ENCODE results near the gene EDARADD. TPM values are rescaled to one million over a fixed set of nuclear protein-coding genes. Genes with fewer than 3 reads are reported as not detected.
"Not testable (repeated sequence)": the region's sequence is repeated elsewhere in the genome, so short reads cannot be mapped to it uniquely, and the experiment has no call there.

EDARADD gene
- polyA plus RNA-seq, 1 donor = 0.66 TPM

- H3K9me3 ChIP-seq (ENCODE audit: control insufficient read depth, low read depth, low read length) = no peaks in the 10 kb centered on the region
- no peak for DNase-seq
- no peak overlapping the region for H3K27ac ChIP-seq (ENCODE audit: low read length)
- H3K4me1 ChIP-seq (ENCODE audit: control insufficient read depth, insufficient read depth, low read length) = peaks cover under 1% of the 10 kb centered on the region
- H3K27me3 ChIP-seq (ENCODE audit: control insufficient read depth, insufficient read depth, low read length) = peaks cover 17% of the 10 kb centered on the region
- no CpG with 5 or more reads among the region's 11 CpGs for WGBS (ENCODE audit: insufficient coverage, low lambda C conversion rate)
- no peak overlapping the region for H3K4me3 ChIP-seq (ENCODE audit: low read length)
- no peaks in the 10 kb centered on the region for H3K36me3 ChIP-seq (ENCODE audit: control insufficient read depth, insufficient read depth, low read length)
Observed at GRCh38 chr1:236495467-236496112, 101.5 kb downstream of the EDARADD start.

GRCh38 chr1:236497908-236498307 lies 103.8 kb downstream of the EDARADD start:
- H3K4me1 ChIP-seq (ENCODE audit: control insufficient read depth, insufficient read depth, low read length) = peaks cover 5% of the 10 kb centered on the region
- no peak overlapping the region for H3K4me3 ChIP-seq (ENCODE audit: low read length)
- no peaks in the 10 kb centered on the region for H3K9me3 ChIP-seq (ENCODE audit: control insufficient read depth, low read depth, low read length)
- peaks cover 13% of the 10 kb centered on the region for H3K27me3 ChIP-seq (ENCODE audit: control insufficient read depth, insufficient read depth, low read length)
- H3K27ac ChIP-seq (ENCODE audit: low read length) = no peak overlapping the region
- 100% methylated on average over 3 of the region's 6 CpGs for WGBS (ENCODE audit: insufficient coverage, low lambda C conversion rate)
- H3K36me3 ChIP-seq (ENCODE audit: control insufficient read depth, insufficient read depth, low read length) = no peaks in the 10 kb centered on the region
- DNase-seq = no peak

- no CpG with 5 or more reads among the region's 6 CpGs for WGBS (ENCODE audit: insufficient coverage, low lambda C conversion rate)
- peaks cover 3% of the 10 kb centered on the region for H3K27me3 ChIP-seq (ENCODE audit: control insufficient read depth, insufficient read depth, low read length)
- no peak overlapping the region for H3K4me3 ChIP-seq (ENCODE audit: low read length)
Observed at GRCh38 chr1:236501093-236501492, 107.0 kb downstream of the EDARADD start.

GRCh38 chr1:236502579-236502971 lies 108.5 kb downstream of the EDARADD start:
- H3K27me3 ChIP-seq (ENCODE audit: control insufficient read depth, insufficient read depth, low read length) = no peaks in the 10 kb centered on the region
- no peak for DNase-seq
- H3K4me3 ChIP-seq (ENCODE audit: low read length) = no peak overlapping the region
- no peaks in the 10 kb centered on the region for H3K9me3 ChIP-seq (ENCODE audit: control insufficient read depth, low read depth, low read length)
- no peaks in the 10 kb centered on the region for H3K36me3 ChIP-seq (ENCODE audit: control insufficient read depth, insufficient read depth, low read length)
- H3K4me1 ChIP-seq (ENCODE audit: control insufficient read depth, insufficient read depth, low read length) = peaks cover 6% of the 10 kb centered on the region
- peak overlapping the region; percentile 24 for H3K27ac ChIP-seq (ENCODE audit: low read length)
- WGBS (ENCODE audit: insufficient coverage, low lambda C conversion rate) = 49% methylated on average over 2 of the region's 2 CpGs

More at GRCh38 chr1:236501093-236501492, 107.0 kb downstream of the EDARADD start:
- Histone ChIP-seq H3K9me3 (ENCODE audit: control insufficient read depth, low read depth, low read length) (no peaks in the 10 kb centered on the region), H3K27ac (ENCODE audit: low read length) (no peak overlapping the region), H3K36me3 (ENCODE audit: control insufficient read depth, insufficient read depth, low read length) (no peaks in the 10 kb centered on the region), H3K4me1 (ENCODE audit: control insufficient read depth, insufficient read depth, low read length) (peaks cover 6% of the 10 kb centered on the region)
- DNase-seq = no peak

- peaks cover 6% of the 10 kb centered on the region for H3K4me1 ChIP-seq (ENCODE audit: control insufficient read depth, insufficient read depth, low read length)
- WGBS (ENCODE audit: insufficient coverage, low lambda C conversion rate) = no CpG with 5 or more reads among the region's 15 CpGs
Observed at GRCh38 chr1:236502972-236503639, 109.0 kb downstream of the EDARADD start.

GRCh38 chr1:236504338-236504737 lies 110.3 kb downstream of the EDARADD start:
- not testable (repeated sequence) for H3K27me3 ChIP-seq (ENCODE audit: control insufficient read depth, insufficient read depth, low read length); H3K4me1 ChIP-seq (ENCODE audit: control insufficient read depth, insufficient read depth, low read length); H3K4me3 ChIP-seq (ENCODE audit: low read length); H3K9me3 ChIP-seq (ENCODE audit: control insufficient read depth, low read depth, low read length); H3K27ac ChIP-seq (ENCODE audit: low read length); DNase-seq; H3K36me3 ChIP-seq (ENCODE audit: control insufficient read depth, insufficient read depth, low read length)
- 94% methylated on average over 2 of the region's 3 CpGs for WGBS (ENCODE audit: insufficient coverage, low lambda C conversion rate)

More at GRCh38 chr1:236502972-236503639, 109.0 kb downstream of the EDARADD start:
- H3K36me3 ChIP-seq (ENCODE audit: control insufficient read depth, insufficient read depth, low read length) = no peaks in the 10 kb centered on the region
- no peaks in the 10 kb centered on the region for H3K27me3 ChIP-seq (ENCODE audit: control insufficient read depth, insufficient read depth, low read length)
- DNase-seq = peak; percentile 45 to 74
- peak overlapping the region; percentile 19 for H3K4me3 ChIP-seq (ENCODE audit: low read length)
- no peaks in the 10 kb centered on the region for H3K9me3 ChIP-seq (ENCODE audit: control insufficient read depth, low read depth, low read length)
- H3K27ac ChIP-seq (ENCODE audit: low read length) = peak overlapping the region; percentile 24

- H3K4me1 ChIP-seq (ENCODE audit: control insufficient read depth, insufficient read depth, low read length) = peaks cover 13% of the 10 kb centered on the region
- WGBS (ENCODE audit: insufficient coverage, low lambda C conversion rate) = no CpG with 5 or more reads among the region's 5 CpGs
- DNase-seq = no peak
- H3K4me3 ChIP-seq (ENCODE audit: low read length) = no peak overlapping the region
- H3K36me3 ChIP-seq (ENCODE audit: control insufficient read depth, insufficient read depth, low read length) = no peaks in the 10 kb centered on the region
- H3K9me3 ChIP-seq (ENCODE audit: control insufficient read depth, low read depth, low read length) = no peaks in the 10 kb centered on the region
- no peak overlapping the region for H3K27ac ChIP-seq (ENCODE audit: low read length)
- no peaks in the 10 kb centered on the region for H3K27me3 ChIP-seq (ENCODE audit: control insufficient read depth, insufficient read depth, low read length)
Observed at GRCh38 chr1:236507022-236507700, 113.1 kb downstream of the EDARADD start.

- Histone ChIP-seq H3K4me3 (ENCODE audit: low read length) (no peak overlapping the region), H3K4me1 (ENCODE audit: control insufficient read depth, insufficient read depth, low read length) (peaks cover 7% of the 10 kb centered on the region), H3K9me3 (ENCODE audit: control insufficient read depth, low read depth, low read length) (no peaks in the 10 kb centered on the region), H3K36me3 (ENCODE audit: control insufficient read depth, insufficient read depth, low read length) (no peaks in the 10 kb centered on the region), H3K27me3 (ENCODE audit: control insufficient read depth, insufficient read depth, low read length) (no peaks in the 10 kb centered on the region), H3K27ac (ENCODE audit: low read length) (no peak overlapping the region)
- 92% methylated on average over 2 of the region's 6 CpGs for WGBS (ENCODE audit: insufficient coverage, low lambda C conversion rate)
- DNase-seq = no peak
Observed at GRCh38 chr1:236508593-236509027, 114.5 kb downstream of the EDARADD start.

GRCh38 chr1:236509203-236509602 lies 115.1 kb downstream of the EDARADD start:
- no peak for DNase-seq
- Histone ChIP-seq H3K27me3 (ENCODE audit: control insufficient read depth, insufficient read depth, low read length) (no peaks in the 10 kb centered on the region), H3K9me3 (ENCODE audit: control insufficient read depth, low read depth, low read length) (no peaks in the 10 kb centered on the region), H3K4me3 (ENCODE audit: low read length) (no peak overlapping the region), H3K27ac (ENCODE audit: low read length) (no peak overlapping the region), H3K4me1 (ENCODE audit: control insufficient read depth, insufficient read depth, low read length) (peaks cover 7% of the 10 kb centered on the region), H3K36me3 (ENCODE audit: control insufficient read depth, insufficient read depth, low read length) (no peaks in the 10 kb centered on the region)
- WGBS (ENCODE audit: insufficient coverage, low lambda C conversion rate) = no CpG with 5 or more reads among the region's 1 CpG

GRCh38 chr1:236509647-236510401 lies 115.7 kb downstream of the EDARADD start:
- Histone ChIP-seq H3K27ac (ENCODE audit: low read length) (no peak overlapping the region), H3K36me3 (ENCODE audit: control insufficient read depth, insufficient read depth, low read length) (no peaks in the 10 kb centered on the region), H3K4me3 (ENCODE audit: low read length) (no peak overlapping the region), H3K9me3 (ENCODE audit: control insufficient read depth, low read depth, low read length) (no peaks in the 10 kb centered on the region), H3K4me1 (ENCODE audit: control insufficient read depth, insufficient read depth, low read length) (peaks cover 7% of the 10 kb centered on the region), H3K27me3 (ENCODE audit: control insufficient read depth, insufficient read depth, low read length) (no peaks in the 10 kb centered on the region)
- 50% methylated on average over 1 of the region's 8 CpGs for WGBS (ENCODE audit: insufficient coverage, low lambda C conversion rate)
- peak in 1 of 2 donors; percentile 57 for DNase-seq

Data from large intestine (tissue), 3 donors.